HG03039 (cell line): ENCODE data around the gene MIER1.
"Not testable (repeated sequence)": the region's sequence is repeated elsewhere in the genome, so short reads cannot be mapped to it uniquely, and the experiment has no call there.

ENCODE experiments used
- ATAC-seq: cut with Tn5 transposase; IDR thresholded peaks from one replicate; pipeline ENCODE4 v1.9.1; 2021; ENCODE audit warnings: mild to moderate bottlenecking, moderate library complexity; ENCODE audit not compliant: unreplicated experiment

MIER1 gene

DNA sequence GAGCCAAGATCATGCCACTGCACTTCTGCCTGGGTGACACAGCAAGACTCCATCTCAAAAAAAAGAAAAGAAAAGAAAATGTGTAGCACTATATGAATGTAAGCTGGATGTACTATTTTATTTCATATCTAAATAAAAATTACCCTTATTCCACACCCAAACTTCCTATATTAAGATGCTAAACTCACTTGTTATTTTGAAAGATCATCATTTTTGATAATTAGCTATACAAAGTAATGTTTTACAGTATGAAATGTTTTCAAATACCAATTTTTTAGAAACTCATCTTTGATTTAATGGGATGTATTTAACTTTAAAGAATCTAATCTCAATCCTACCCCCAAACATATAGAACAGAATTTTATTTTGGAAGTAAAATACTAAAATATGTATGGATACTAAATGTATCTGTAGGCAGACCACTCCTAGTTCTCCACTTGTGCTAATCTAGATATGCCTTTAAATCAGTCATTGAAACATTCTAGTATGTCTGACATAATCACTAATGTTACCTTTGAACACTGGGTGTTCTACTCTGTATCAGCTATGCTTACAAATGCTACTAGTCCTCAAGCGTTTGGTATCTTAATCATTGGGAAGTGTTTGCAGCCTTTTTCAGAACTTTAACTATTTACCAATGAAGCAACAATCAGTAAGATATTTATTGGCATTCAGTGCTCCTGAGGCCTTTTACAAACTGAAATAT, 12.9 kb downstream of the MIER1 start:
- ATAC-seq, result no peak

DNA sequence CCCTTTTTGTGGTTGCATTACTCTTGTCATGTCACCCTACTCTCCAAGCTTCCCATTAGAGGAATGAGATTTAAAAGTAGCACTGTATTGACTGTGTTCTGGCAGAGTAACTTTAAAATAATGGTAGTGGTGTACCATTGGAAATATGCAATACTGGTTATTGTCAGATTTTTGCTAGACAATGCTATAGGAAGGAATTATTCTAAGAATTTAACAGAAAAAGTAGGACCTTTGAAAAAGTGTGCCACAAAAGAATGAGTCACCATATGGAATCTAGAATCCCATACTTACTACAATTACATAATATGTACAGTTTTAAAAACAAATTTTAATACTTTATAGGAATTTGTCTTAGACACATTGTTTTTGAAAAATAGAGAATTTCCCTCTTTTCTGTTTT, 13.8 kb downstream of the MIER1 start:
- no peak for ATAC-seq

DNA sequence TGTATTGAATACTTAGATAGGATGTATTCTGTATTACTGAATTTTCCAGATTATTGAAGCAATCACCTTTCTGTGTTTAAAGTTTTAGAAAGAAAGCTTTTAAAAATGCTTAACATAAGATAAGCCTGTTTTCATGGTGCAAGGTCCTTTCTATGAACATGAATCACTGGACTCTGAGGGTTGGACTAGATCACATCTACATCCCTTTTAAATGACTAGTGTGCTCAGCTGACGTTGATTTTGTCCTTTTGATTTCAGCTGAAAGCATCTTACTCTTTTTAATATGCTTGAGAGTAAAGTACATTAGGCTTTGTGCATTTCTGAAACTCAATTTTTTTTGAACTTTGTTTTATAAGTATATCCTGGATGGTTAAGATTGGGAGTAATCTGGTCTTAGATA, 16.2 kb downstream of the MIER1 start:
- no peak for ATAC-seq

DNA sequence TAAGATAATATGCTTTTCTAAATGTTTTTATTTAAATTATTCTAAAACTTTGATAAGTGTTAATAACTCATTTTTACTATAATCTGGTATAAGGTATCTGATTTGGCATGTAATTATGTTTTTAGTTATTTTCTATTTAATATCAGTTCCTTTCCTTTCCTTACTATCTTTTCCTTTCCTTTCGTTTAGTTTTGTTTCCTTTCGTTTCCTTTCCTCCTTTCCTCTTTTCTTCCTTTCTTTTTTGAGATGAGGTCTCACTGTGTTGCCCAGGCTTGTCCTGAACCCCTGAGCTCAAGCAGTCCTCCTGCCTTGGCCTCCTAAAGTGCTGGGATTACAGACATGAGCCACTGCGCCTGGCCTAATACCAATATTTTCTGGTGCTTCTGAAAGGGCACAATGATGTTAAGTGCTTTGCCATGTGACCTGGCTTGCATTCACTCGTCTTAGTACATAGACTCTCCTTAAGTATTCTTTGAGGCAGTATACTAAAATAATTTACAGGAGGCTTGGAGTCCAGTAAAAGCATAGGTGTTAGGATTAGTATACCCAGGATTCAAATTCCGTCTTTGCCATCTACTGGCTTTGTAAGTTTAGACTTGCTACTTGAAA, 18.7 kb downstream of the MIER1 start:
- no peak for ATAC-seq

DNA sequence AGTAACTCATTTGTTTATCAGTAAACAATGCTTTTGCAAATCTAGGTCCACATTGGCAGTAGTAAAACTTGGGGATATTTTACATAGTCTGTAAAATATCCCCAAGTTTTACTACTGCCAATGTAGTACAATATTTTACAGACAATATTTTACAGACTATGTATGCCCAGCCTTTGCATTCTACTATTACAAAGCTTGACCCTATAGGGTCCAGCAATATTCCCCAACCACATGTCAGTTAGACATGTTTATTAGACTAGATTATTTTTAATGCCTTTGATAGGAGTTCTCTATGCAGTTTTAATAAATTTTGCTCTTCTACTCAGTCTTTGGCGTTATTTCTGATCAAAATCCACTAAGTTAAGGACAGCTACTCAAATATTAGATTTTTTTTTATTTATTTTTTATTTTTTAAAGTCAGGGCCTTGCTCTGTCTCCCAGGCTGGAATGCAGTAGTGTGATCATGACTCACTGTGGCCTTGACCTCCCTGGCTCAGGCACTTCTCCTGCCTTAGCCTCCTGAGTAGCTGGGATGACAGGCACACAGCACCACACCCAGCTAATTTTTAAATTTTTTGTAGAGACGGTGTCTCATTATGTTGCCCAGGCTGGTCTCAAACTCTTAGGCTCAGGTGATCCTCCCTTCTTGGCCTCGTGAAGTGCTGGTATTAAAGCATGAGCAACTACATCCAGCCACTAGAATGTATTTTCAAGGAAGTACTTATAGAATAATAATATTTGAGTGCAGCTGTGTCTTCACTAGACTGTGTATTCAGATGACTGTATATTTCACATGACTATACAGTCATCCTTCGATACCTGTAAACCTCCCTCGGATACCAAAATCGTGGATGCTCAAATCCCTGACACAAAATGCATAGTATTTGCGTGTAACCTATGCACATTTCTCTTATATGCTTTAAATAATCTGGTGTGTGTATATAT, 19.8 kb downstream of the MIER1 start:
- no peak for ATAC-seq

DNA sequence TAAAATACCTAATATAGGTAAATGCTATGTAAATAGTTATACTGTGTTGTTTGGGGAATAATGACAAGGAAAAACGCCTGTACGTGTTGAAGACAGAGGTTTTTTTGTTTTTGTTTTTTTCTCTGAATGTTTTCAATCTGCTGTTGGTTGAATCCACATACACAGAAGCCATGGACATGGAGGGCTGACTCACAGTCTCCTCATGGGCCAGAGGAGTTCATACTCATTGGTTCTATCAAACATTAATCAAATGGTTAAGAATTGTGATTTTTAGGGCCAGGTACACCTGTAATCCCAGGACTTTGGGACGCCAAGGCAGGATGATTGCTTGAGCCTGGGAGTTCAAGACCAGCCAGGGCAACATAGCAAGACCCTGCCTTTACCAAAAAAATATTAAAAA, 20.5 kb downstream of the MIER1 start:
- no peak for ATAC-seq

DNA sequence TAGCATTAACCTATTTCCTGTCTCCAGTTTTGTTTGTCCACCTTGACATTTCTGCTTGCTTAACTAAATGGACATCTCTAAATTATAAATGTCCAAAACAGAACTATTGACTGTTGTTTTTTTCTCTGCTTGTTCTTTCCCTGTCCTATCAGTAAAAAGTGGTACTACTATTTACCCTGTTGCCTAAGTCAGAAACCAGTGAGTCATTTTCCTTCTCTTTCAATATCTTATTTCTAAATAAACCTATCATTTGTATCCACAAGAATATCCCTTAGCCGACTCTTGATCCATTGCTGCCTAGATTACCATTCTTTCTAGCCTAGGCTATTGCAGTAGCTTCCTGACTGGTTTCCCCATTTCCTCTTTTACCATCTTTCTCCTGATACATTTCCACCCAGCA, 22.5 kb downstream of the MIER1 start:
- ATAC-seq, result no peak

DNA sequence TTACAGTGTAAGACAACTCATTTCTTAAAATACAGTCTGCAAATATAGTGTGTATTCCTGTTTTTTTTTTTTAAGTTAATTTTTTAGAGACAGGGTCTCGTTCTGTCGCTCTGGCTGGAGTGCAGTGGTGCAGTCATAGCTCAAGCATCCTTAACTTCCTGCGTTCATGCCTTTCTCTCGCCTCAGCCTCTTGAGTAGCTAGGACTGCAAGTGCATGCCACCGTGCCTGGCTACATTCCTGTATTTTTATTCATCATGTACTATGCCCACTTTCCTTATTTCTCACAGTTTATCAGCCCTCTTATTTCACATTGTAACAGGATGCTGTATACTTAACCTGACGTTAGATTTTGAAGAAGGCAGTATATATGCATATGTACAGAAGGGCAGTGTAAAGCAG, 26.7 kb downstream of the MIER1 start:
- no peak for ATAC-seq

DNA sequence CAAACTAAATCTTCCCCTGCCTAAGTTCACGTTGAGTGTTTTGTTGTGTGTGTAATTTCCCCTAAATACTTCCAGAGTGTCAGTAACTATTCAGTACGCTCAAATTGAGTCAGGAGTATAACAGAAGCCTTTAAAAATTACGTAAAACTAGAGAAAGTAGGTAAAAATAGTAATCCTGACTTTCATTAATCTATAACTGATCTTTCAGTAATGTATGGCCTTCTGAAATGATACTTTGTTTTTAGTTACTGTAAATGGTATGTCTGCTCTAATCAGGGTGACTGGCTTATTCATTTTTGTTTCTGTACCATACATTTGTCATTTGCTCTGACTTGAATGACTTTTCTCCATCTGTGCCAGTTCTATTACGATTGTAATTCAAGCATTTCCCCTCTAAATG, 29.4 kb downstream of the MIER1 start:
- peak; percentile 58 for ATAC-seq

DNA sequence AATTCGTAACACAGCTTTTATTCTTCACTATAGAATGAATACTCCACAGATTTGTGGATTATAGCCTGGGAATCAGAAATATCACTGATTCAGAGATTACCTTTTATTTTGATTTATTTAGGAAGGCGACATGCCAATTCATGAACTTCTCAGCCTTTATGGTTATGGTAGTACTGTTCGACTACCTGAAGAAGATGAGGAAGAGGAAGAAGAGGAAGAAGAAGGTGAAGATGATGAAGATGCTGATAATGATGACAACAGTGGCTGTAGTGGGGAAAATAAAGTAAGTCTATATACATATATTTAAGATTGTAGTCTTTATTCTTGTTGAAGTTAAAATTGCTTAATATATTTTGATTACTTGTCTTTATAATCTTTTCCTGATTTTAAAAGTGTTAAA, 33.1 kb downstream of the MIER1 start:
- ATAC-seq, result no peak

DNA sequence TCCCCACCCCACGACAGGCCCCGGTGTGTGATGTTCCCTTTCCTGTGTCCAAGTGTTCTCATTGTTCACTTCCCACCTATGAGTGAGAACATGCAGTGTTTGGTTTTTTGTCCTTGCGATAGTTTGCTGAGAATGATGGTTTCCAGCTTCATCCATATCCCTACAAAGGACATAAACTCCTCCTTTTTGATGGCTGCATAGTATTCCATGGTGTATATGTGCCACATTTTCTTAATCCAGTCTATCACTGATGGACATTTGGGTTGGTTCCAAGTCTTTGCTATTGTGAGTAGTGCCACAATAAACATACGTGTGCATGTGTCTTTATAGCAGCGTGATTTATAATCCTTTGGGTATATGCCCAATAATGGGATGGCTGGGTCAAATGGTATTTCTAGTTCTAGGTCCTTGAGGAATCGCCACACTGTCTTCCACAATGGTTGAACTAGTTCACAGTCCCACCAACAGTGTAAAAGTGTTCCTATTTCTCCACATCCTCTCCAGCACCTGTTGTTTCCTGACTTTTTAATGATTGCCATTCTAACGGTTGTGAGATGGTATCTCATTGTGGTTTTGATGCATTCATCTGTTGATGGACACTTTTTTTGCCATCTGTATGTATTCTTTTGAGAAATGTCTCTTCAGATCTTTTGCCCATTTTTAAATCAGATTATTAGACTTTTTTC, 41.5 kb downstream of the MIER1 start:
- ATAC-seq, result not testable (repeated sequence)

DNA sequence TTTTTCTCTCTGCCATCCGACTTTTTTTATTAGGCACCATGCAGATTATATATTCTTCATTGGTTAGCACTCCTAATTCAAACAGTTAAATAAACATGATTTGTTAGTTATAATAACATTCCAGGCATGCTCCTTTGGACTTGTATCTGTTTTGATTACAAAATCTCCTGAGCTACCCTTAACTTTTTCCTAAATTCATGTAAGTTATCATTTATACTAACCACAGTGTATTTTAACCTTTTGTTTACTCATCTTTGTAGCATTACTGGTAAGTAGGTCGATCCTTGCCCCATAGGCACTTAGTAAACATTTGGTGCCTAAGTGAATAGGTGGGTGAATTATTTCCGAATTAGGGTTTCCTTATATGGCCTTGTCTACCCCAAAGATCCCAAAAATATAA, 43.8 kb downstream of the MIER1 start:
- no peak for ATAC-seq

DNA sequence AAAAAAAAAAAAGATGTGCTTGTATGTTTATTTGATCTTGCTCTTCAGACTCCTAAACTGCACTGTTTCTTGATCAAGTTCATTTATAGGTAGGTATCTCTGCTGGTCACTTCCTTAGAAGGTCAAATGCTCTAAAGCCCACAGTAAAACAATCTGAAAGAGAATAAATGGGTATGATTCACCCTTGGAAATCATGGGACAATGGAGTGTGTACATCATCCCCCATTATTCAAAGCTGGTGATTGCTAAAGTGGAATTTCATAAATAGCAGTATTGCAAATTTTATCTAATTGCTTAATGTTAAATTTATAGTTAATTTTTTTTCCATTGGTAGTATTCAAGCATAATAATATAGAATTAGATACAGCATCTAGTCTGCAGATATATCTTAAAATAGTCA, 53.4 kb downstream of the MIER1 start:
- ATAC-seq, result no peak

DNA sequence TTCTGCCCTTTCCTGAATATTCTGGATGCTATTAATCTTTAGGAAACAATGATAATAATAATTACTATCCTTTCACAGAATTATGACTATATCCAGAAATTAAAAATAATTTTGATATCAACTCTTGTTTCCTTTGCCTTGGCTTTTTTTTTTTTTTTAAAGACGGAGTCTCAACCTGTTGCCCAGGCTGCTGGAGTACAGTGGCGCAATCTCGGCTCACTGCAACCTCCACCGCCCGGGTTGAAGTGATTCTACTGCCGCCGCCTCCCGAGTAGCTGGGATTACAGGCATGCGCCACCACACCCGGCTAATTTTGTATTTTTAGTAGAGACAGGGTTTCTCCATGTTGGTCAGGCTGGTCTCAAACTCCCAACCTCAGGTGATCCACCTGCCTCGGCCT, 54.8 kb downstream of the MIER1 start:
- not testable (repeated sequence) for ATAC-seq

DNA sequence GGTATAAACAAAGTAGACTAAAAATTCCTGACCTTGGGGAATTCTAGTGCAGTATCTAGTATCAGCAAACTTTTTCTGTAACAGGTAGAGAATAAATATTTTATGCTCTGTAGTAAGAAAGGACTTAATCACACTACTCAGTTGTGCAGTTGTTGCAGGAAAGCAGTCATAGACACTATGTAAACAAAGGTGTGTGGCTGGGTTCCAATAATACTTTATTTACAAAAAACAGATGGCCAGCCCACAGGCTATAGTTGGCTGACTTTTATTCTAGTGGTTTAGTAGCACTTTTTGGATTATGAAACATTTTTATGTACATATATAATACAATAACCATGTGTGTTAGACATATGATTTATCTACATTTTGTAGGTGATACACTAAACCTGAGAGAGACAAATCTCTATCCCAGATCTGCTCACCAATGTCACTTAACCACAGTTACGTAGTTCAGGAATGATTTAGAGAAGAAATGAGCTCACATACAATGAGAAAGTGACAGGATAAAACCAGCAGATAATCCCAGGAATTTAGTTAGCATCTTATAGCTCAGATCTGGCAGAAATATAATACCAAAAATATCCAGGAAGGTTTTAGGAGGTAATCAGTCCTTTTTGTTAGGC, 56.1 kb downstream of the MIER1 start:
- ATAC-seq, result no peak

DNA sequence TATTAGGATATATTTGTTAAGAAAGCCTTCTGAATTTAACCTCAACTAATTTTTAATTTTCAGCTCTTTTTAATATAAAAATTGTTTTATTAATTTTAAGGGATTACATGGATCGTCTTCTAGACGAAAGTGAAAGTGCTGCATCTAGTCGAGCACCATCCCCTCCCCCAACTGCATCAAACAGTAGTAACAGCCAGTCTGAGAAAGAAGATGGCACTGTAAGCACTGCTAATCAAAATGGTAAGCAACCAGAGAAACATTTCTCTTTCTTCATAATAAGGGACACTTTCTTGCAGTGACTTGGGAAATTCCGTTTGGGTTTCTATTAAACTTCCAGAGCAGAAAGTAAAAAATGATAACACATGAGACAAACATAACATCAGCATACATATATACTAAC, 56.9 kb downstream of the MIER1 start:
- no peak for ATAC-seq

DNA sequence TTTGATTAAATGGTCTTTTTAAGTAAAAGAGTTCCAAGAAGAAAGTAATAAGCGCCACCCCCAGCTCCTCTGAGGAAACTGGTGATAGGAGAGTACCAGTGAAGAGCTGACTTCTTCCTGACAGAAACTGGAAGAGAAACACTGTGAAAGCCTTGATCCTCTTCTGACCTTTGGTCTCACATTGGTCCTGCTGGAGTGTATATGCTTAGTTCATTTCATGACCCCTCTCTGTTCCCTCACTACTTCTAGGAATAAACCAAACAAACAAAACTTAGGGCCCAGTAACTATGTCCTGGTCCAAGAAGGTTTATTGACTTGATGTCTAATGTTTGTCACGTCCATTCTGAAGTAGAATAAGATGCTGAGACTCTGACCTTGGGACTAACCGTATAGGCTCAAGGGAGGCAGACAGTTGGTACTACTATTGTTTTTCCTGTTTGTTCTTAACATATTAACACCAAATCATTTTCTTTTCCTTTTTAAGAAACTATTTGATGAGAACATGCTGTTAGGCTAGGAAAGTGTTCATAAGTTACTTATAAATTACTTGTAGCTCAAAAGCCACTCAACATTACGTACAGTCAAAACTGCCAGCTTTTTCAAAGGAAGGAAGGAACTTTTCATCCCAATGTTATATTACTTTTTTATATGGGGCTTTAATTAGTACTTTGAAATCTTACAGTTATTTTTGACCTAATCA, 57.9 kb downstream of the MIER1 start:
- ATAC-seq, result no peak

DNA sequence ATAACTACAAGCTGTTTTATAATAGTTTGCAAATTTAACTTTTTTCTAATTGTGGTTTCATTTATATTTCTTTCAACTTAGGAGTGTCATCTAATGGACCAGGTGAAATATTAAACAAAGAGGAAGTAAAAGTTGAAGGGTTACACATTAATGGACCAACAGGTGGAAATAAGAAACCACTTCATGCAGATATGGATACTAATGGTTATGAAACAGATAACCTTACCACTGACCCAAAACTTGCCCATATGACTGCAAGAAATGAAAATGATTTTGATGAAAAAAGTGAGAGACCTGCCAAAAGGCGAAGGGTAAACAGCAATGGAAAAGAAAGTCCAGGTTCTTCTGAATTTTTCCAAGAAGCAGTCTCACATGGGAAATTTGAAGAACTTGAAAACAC, 59.7 kb downstream of the MIER1 start:
- ATAC-seq, result peak; percentile 89

DNA sequence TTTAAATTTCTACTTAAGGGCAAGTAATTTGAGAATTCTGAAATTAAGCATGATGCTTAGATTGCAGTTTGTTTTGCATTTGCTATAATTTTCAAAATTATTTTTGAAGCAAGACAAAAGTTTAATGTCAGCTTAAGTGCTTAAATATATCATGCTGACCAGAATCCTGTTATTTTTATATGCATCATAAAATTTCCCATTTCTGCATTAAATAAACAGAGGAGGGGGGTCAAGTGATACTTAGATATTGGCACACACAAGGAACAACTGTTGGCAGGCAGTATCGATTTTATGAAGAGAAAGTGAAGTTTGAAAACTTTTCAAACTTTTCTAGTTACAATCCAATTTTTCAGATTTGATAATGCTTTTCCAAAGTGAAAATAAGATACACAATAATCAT, 61.0 kb downstream of the MIER1 start:
- no peak for ATAC-seq

DNA sequence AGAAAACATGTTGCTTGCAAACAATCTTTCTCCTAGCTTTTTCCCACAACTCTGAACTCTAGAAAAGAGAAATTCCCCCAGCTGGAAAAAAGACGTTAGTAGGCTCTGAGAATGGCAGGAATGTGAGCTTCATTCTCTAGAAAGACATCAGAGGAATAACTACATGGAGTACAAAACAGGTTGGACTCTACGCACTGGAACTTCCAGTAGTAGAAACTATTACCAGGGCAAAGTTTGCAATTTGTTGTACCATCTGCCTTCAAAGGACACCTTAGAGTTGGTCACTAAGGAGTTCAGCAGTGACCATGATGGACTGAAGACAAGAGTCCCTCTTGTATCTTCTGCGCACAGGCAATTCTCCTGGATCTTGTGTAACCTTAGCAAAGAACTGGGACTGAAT, 68.3 kb downstream of the MIER1 start:
- ATAC-seq, result no peak
